MCF 10A (cell line): ENCODE data around the gene OTUB2. TPM values are rescaled to one million over a fixed set of nuclear protein-coding genes. Genes with fewer than 3 reads are reported as not detected.
"Not testable (repeated sequence)": the region's sequence is repeated elsewhere in the genome, so short reads cannot be mapped to it uniquely, and the experiment has no call there.

Source experiments
- BruUV-seq: library from RNA; stranded (reverse); fragments of 400-500 nt; replicated peaks from 2 replicates; lab custom pipeline; 2021; lab: Mats Ljungman, UMichigan
- CTCF ChIA-PET: fragments of 300-600 bp; sonication (Branson Sonifier 250); formaldehyde crosslinking; extraction: SDS; loops from one replicate; lab custom pipeline; 2021; ENCODE audit warnings: antibody characterized with exemption, inconsistent platforms; lab: Yijun Ruan, JAX
- POLR2A ChIA-PET: fragments of 300-600, 350-650 bp; sonication (Branson Sonifier 250); formaldehyde crosslinking; extraction: SDS; loops from one replicate; lab custom pipeline; 2020; ENCODE audit warnings: antibody characterized with exemption, inconsistent platforms; lab: Yijun Ruan, JAX
- DNase-seq: peaks from one replicate; pipeline ENCODE4 v3.0.0-alpha.2; 2018; ENCODE audit not compliant: unreplicated experiment
- H3K27ac Mint-ChIP-seq: one replicate; pipeline ENCODE4 v1.8.0; 2022; ENCODE audit warnings: mild to moderate bottlenecking, low read depth, mixed read lengths; ENCODE audit not compliant: unreplicated experiment
- H3K27me3 Mint-ChIP-seq: one replicate; pipeline ENCODE4 v1.8.0; 2022; ENCODE audit warnings: mixed read lengths; ENCODE audit not compliant: insufficient read depth, unreplicated experiment
- H3K36me3 Mint-ChIP-seq: one replicate; pipeline ENCODE4 v1.8.0; 2022; ENCODE audit warnings: mild to moderate bottlenecking, moderate library complexity, mixed read lengths; ENCODE audit not compliant: insufficient read depth, unreplicated experiment
- H3K4me1 Mint-ChIP-seq: one replicate; pipeline ENCODE4 v1.8.0; 2022; ENCODE audit warnings: mixed read lengths; ENCODE audit not compliant: insufficient read depth, unreplicated experiment
- H3K4me3 Mint-ChIP-seq: one replicate; pipeline ENCODE4 v1.8.0; 2022; ENCODE audit warnings: mild to moderate bottlenecking, moderate library complexity, mixed read lengths; ENCODE audit not compliant: unreplicated experiment
- H3K9me3 Mint-ChIP-seq: one replicate; pipeline ENCODE4 v1.8.0; 2022; ENCODE audit warnings: mixed read lengths; ENCODE audit not compliant: unreplicated experiment
- CTCF ChIP-seq: fragments of 200-600 bp; IDR thresholded peaks from one replicate; pipeline ENCODE4 v1.8.0; 2022; ENCODE audit warnings: antibody characterized with exemption, mild to moderate bottlenecking; ENCODE audit not compliant: unreplicated experiment
- intact Hi-C: fragments of 100-400 bp; cut with micrococcal nuclease; formaldehyde crosslinking; loops from 2 replicates; pipeline ENCODE4 v1.14.1; 2022
- total RNA-seq: library from RNA; stranded (reverse); gene quantifications from 2 replicates; pipeline ENCODE4 v1.2.3, GENCODE V29; 2022

OTUB2 gene
- total RNA-seq, 1 experiment from 2014 or later: 1.2 TPM

GRCh38 chr14:94062344-94062940 lies 36.3 kb downstream of the OTUB2 start:
- H3K4me1 Mint-ChIP-seq: peaks cover 41% of the 10 kb centered on the region
- POLR2A ChIA-PET: interaction anchor here (0.7 to 4.9 kb wide), 4 partner anchors 10 to 23 kb away, joined by 3 to 29 read pairs (median 4); partner anchors contain the start of genes DDX24 and IFI27L1
- no TSS peak for BruUV-seq
- H3K36me3 Mint-ChIP-seq: peaks cover 70% of the 10 kb centered on the region
- peak overlapping the region; percentile 92 for H3K27ac Mint-ChIP-seq
- no peaks in the 10 kb centered on the region for H3K27me3 Mint-ChIP-seq
- no peak for TF ChIP-seq CTCF
- intact Hi-C loops: no loop called here
- H3K9me3 Mint-ChIP-seq: peaks cover 8% of the 10 kb centered on the region
- H3K4me3 Mint-ChIP-seq: peak overlapping the region; percentile 30
- CTCF ChIA-PET: interaction anchor here (2.0 kb wide), 1 partner anchor 26 kb away, joined by 7 read pairs; no protein-coding TSS in a partner anchor
- peak; percentile 62 for DNase-seq

GRCh38 chr14:94066089-94066676 lies 40.0 kb downstream of the OTUB2 start:
- no peak for TF ChIP-seq CTCF
- Mint-ChIP-seq H3K4me1 (peaks cover 43% of the 10 kb centered on the region), H3K27ac (peak overlapping the region; percentile 78), H3K27me3 (no peaks in the 10 kb centered on the region), H3K9me3 (peaks cover 28% of the 10 kb centered on the region), H3K36me3 (peaks cover 46% of the 10 kb centered on the region), H3K4me3 (peak overlapping the region; percentile 56)
- intact Hi-C loops: loop anchor here (1.0 kb wide), 1 partner anchor 13 kb away; no protein-coding TSS in a partner anchor
- DNase-seq: peak; percentile 51
- no TSS peak for BruUV-seq
- ChIA-PET CTCF (interaction anchor here (0.9 to 1.8 kb wide), 2 partner anchors 30 to 62 kb away, joined by 4 to 5 read pairs; no protein-coding TSS in a partner anchor), POLR2A (interaction anchor here (0.7 to 4.5 kb wide), 2 partner anchors 14 to 31 kb away, joined by 3 to 36 read pairs; partner anchors contain the start of genes DDX24 and IFI27L1)

GRCh38 chr14:94072076-94072475 lies 45.9 kb downstream of the OTUB2 start:
- H3K4me1 Mint-ChIP-seq, H3K27ac Mint-ChIP-seq, H3K27me3 Mint-ChIP-seq, CTCF ChIA-PET, BruUV-seq, intact Hi-C loops, DNase-seq, H3K4me3 Mint-ChIP-seq: not testable (repeated sequence)
- POLR2A ChIA-PET: interaction anchor here (1.0 kb wide), 1 partner anchor 9 kb away, joined by 5 read pairs; the partner anchor contains the start of genes DDX24 and IFI27L1
- H3K9me3 Mint-ChIP-seq: peaks cover 36% of the 10 kb centered on the region
- peaks cover 23% of the 10 kb centered on the region for H3K36me3 Mint-ChIP-seq

GRCh38 chr14:94074534-94074933 lies 48.4 kb downstream of the OTUB2 start:
- TF ChIP-seq CTCF: no peak
- Mint-ChIP-seq H3K4me1 (peaks cover 19% of the 10 kb centered on the region), H3K27me3 (no peaks in the 10 kb centered on the region), H3K9me3 (peaks cover 12% of the 10 kb centered on the region), H3K4me3 (no peak overlapping the region), H3K36me3 (peaks cover 38% of the 10 kb centered on the region), H3K27ac (no peak overlapping the region)
- POLR2A ChIA-PET: interaction anchor here (0.8 kb wide), 1 partner anchor 13 kb away, joined by 3 read pairs; no protein-coding TSS in a partner anchor
- CTCF ChIA-PET: no interaction called here
- intact Hi-C loops: no loop called here
- BruUV-seq: no TSS peak
- no peak for DNase-seq
